ENCODE measurements around the gene MTNR1B.

- TF ChIP-seq, protein P1, sequence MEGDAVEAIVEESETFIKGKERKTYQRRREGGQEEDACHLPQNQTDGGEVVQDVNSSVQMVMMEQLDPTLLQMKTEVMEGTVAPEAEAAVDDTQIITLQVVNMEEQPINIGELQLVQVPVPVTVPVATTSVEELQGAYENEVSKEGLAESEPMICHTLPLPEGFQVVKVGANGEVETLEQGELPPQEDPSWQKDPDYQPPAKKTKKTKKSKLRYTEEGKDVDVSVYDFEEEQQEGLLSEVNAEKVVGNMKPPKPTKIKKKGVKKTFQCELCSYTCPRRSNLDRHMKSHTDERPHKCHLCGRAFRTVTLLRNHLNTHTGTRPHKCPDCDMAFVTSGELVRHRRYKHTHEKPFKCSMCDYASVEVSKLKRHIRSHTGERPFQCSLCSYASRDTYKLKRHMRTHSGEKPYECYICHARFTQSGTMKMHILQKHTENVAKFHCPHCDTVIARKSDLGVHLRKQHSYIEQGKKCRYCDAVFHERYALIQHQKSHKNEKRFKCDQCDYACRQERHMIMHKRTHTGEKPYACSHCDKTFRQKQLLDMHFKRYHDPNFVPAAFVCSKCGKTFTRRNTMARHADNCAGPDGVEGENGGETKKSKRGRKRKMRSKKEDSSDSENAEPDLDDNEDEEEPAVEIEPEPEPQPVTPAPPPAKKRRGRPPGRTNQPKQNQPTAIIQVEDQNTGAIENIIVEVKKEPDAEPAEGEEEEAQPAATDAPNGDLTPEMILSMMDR (IDR thresholded peaks at IDR 0.05; ENCODE audit: insufficient read depth, low read length): no peak
- TF ChIP-seq GABPA (IDR thresholded peaks at IDR 0.05; ENCODE audit: low read depth): no peak
- TF ChIP-seq, protein P2, sequence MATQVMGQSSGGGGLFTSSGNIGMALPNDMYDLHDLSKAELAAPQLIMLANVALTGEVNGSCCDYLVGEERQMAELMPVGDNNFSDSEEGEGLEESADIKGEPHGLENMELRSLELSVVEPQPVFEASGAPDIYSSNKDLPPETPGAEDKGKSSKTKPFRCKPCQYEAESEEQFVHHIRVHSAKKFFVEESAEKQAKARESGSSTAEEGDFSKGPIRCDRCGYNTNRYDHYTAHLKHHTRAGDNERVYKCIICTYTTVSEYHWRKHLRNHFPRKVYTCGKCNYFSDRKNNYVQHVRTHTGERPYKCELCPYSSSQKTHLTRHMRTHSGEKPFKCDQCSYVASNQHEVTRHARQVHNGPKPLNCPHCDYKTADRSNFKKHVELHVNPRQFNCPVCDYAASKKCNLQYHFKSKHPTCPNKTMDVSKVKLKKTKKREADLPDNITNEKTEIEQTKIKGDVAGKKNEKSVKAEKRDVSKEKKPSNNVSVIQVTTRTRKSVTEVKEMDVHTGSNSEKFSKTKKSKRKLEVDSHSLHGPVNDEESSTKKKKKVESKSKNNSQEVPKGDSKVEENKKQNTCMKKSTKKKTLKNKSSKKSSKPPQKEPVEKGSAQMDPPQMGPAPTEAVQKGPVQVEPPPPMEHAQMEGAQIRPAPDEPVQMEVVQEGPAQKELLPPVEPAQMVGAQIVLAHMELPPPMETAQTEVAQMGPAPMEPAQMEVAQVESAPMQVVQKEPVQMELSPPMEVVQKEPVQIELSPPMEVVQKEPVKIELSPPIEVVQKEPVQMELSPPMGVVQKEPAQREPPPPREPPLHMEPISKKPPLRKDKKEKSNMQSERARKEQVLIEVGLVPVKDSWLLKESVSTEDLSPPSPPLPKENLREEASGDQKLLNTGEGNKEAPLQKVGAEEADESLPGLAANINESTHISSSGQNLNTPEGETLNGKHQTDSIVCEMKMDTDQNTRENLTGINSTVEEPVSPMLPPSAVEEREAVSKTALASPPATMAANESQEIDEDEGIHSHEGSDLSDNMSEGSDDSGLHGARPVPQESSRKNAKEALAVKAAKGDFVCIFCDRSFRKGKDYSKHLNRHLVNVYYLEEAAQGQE (IDR thresholded peaks at IDR 0.05; ENCODE audit: insufficient replicate concordance, low read depth): no peak
Measured at GRCh38 chr11:92978271-92979111, 9.0 kb downstream of the MTNR1B start.
